ENCODE data around the gene NKD2.
"Not testable (repeated sequence)": the region's sequence is repeated elsewhere in the genome, so short reads cannot be mapped to it uniquely, and the experiment has no call there.

The NKD2 gene

DNA sequence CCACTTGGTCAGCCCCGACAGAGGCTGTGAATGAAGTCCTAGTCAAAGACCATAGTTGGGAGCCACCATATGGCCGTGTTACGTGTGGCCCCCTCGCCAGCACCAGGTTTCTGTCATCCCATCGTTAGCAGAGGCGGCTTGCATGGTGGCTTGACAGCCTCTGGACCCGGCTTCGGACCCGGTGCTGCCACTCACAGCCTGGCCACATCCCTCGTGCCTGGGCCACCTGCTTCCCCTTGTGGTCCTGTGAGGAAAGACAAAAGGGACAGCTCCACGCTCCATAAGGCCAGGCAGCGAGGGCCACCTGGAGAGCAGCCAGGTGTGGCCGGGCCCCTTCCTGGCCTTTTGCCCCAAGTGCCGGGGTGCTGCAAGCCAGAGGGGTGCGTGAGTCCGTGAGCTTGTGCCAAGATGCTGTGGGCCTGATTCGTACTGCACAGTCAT is 6.2 kb downstream of the NKD2 start:
- DNase-seq: no peak

- DNase-seq: no peak
Measured at GRCh38 chr5:1015507-1015906, 6.9 kb downstream of the NKD2 start.

- no peak for DNase-seq
Measured at GRCh38 chr5:1016036-1016435, 7.4 kb downstream of the NKD2 start.

GRCh38 chr5:1016476-1016875 is 7.9 kb downstream of the NKD2 start:
- no peak for DNase-seq

DNA sequence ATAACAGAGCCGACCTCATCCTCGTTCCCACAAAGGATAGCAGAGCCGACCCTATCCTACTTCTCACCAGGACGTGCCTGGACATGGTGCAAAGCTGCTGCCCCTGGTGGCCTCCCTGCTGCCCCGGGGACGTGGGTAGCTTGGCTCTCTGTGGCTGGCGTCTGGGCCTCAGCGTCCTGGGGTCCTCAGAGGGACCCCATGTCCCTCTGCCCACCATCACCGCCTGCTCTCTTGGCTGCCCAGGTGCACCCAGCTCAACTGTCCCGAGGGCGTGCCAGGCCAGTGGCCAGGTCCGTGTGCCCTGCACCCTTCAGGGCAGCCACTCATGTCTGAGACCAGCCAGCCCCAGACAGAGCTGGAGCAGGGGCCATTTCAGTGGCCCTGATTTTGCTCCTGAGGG is 8.5 kb downstream of the NKD2 start:
- DNase-seq: no peak

DNA sequence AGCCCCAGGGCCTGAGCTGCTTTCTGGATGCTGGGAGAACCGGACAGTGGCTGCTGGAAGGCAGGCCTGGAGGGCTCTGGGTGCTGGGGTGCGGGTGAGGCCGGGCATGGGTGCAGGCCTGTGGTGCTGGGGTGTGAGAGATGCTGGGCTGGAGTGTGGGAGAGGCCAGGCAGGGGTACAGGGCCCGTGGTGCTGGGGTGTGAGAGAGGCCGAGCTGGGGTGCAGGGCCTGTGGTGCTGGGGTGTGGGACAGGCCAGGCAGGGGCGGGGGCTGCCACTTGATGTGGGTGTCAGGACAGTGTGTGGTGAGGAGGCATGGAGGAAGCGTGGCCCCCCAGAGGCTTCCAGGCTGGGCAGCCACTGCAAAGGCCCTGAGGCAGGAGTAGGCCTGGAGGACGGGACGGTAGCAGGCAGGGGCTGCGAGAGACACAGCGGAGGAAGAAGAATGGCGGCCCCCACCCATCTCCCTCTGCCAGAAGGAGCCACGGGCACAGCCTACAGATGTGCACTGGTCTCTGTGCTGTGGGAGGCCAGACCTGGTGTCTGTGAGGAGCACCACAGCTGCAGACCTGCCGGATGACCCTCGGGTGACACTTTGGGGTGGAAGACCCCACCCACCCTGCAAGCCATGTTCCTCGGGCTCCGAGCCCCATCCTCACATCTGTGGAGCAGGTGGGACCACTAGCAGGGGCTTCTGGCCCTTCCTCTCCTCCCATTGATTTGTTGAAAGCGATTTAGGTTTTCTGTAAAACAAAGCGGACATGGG is 9.3 kb downstream of the NKD2 start:
- DNase-seq: no peak

GRCh38 chr5:1018596-1018995 is 10.0 kb downstream of the NKD2 start:
- DNase-seq: no peak

DNA sequence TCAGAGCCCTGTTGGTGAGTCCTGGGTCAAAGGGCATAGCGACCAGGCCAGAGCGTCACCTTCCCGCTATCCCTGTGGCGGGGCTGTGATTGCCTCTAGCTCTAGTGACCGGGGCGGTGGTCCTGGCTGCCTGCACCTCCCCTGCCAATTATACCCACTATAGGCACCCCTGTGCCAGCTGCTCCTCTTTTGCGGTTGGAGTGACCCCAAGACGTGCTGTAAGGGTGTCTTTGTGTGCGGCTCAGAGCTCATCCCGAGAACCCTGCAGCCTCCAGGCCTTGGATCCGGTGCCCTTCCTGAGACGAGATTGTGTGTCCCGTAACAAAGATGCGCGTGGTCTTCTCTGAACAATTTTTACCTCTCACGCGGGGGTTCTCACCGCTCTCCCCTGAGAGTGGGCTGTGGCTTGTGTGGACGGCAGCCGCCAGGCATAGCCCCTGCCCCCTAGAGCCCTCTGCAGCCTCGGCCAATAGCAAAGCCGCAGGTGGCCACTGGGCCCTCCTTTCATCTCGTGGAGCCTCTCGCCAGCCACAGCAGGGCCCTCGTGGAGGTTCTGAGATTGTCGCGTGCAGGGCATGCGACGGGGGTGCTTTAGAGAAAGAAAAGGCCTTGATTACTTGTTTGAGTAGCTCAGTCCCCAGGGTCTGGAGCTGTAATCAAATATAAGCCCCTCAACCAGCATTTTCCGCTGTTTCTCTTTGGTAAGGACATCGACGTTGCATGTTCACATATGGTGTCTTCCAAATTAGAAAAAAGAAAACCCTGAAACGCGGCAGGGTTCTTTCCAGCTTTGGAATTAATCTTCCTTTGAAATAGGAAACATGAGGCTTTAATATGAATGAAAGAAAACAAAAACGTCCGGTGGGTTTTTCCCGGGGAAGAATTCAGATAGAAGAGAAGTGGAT is 10.7 kb downstream of the NKD2 start:
- DNase-seq: no peak

DNA sequence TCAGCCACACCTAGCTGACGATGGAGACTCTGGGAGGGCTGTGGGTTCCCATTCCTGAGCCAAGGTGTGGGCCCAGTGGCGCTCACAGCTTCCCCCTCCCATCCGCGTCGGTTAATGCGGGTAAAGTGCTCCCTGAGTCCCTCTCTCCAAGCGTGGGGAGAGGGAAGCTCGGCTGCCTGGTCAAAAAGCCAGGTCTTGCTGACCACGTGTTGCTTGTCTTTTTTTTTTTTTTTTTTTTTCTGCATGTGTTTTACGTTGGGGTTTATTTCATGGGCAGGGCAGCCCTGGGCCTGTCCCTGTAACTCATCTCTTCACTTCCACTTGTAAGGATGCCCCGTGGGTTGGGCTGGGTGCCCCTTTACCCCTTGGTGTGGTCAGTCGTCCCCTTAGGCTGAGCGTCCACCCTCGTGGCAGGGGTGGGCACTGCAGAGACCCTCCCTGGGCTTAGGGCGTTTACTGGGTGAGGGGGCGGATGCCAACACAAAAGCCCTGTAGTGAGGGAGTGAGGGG is 11.9 kb downstream of the NKD2 start:
- DNase-seq: no peak

DNA sequence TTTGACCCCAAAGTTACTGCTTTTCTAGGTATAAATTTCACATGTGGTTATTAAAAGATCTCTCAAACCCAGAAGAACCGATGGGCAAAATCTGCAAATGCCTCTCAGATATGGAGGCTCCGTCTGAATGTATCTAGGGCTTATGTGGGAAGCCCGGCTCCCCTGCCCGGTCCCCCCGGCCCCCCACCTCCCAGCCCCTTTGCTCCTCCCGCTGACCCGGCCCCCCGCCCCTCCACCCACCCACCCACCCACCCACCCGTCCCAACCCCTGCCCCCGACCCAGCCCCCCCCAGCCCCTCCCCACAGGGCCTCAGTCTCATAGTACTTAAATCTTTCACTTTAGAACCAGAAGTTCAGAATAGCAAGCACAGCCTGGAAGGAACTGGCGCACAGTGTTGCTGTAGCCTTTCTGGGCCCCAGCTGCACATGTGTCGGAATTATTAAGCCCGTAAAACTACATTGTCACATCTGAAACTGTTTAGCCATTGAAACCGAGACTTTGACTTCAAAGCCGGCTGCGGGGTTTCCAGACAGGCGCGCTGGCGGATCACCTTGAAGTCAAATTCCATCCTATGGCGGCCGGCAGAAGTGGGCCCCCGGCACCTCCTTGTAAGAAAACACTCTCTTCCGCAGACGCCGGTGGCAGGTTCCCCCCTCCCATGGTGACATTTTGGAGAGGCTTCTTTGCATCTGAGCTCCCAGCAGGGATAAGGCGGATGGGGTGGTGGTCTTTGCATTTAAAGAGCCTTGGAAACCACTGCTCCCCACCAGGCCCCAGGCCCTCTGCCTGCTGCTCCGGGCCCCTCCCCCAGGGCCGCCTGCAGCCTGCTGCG is 12.8 kb downstream of the NKD2 start:
- no peak for DNase-seq

GRCh38 chr5:1021969-1022336 is 13.4 kb downstream of the NKD2 start:
- DNase-seq: not testable (repeated sequence)

DNA sequence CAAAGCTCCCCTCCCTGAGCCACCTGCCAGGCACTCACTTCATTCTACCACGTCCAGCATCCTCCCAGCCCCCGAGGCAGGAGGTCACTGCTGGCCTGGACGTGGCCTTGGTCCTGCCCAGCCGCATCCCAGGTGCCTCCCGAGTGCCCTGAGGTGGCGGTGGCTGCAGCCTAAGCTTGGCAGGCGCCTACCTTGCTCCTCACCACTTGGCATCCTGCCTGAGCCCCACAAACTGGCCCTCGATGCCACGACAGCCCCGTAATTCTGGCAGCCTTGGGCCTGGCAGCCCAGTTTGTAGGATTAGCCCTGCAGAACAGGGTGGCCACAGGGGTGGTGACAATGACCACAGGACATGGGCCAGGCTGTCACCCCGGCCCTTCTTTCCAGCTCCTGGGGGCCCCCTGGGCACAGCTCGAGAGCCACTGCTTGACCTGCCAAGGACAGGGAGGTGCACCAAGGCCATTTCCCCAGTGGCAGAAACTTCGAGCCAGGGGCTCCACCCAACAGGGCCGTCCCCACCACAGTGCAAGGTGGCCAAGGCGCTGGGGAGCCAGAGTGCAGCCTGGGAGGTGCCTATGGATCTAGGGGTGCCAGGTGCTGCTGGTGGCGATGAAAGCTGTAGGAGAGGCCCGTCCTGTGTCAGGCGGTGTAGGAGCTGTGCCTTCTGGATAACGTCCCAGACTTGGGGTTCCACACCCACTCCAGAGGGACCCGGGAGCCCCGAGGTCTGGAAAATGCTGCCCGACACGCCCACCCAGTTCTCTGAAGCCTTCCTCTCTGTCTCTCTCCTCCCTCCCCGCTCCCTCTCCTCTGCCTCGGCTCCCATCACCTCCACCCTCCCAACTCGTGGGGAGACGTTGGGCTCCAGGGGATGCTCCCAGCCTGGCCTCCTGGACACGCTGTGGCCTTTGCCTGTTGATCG is 18.4 kb downstream of the NKD2 start:
- no peak for DNase-seq

DNA sequence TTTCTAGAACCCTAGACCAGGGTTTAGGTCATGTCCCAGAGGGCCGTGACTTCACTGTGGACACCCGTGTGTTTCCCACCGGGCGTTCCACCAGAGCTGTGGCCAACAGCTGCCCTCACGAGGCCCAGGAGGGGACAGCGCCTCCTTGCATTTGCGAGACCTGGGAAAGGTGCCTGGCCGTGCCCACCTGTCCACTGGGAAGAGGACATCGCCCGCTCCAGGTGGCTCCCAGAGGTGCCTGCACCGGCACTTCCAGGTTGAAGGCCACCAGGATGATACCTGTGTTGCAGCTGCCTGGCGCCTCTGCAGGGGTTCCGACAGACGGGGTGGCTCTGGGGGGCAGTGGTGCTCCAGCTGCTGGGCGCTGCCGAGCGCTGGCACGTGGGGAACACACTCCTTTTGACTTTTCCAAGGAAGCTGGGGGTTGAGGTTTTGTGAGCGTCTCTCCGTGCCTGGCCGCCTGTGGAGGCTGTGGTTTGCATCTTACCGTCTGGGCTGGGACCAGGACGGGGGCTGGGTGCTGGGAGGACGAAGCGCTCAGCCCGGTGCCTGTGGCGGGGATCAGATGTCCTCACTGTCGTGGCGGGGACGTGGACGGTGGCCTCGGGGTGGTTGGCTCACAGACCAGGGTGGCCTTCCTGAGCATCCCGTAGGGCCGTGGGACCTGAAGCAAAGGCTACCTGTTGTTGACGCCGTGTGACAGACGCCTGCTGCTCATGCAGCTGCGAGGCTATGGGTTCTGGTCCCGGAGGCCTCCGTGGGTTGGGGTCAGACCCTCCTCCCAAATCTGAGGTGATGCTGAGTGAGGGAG is 19.2 kb downstream of the NKD2 start:
- no peak for DNase-seq

DNA sequence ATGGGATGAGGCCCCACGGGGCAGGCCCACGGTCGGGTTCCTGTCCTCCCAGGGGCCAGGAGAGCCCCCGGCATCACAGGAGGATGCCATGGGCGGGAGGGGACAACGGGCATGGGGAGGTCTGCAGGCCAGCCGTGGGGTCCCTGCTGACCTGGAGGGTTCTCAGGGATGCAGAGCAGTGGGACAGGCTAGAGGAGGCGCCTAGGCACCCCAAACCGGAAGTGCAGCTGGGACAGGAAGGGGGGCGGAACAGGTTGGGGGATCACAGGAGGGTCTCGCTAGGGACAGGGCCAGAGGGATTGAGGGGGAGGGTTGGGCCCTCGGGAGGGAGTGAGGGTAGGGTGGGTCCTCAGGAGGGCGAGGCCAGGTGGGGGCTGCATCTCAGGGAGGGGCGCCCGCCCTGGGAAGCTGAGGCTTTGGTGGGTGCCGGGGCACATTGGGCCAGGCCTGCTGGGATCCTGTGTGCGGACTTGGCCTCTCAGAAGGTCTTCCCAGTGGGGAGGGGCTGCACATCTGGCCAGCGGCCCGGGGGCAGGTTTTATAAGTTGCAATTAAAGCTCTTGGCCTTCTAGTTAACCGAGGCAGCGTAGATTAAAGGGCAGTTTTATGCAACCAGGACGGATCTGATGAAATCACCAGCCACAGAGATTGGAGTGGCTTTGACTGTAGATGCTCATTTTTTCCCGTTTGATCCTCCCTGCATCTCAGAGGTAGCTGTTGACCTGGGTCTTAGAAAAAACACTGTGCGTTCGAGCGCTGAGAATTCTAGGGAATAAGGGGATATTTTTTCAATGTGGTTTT is 20.1 kb downstream of the NKD2 start:
- no peak for DNase-seq

GRCh38 chr5:1029282-1029944 is 20.8 kb downstream of the NKD2 start:
- no peak for DNase-seq

DNA sequence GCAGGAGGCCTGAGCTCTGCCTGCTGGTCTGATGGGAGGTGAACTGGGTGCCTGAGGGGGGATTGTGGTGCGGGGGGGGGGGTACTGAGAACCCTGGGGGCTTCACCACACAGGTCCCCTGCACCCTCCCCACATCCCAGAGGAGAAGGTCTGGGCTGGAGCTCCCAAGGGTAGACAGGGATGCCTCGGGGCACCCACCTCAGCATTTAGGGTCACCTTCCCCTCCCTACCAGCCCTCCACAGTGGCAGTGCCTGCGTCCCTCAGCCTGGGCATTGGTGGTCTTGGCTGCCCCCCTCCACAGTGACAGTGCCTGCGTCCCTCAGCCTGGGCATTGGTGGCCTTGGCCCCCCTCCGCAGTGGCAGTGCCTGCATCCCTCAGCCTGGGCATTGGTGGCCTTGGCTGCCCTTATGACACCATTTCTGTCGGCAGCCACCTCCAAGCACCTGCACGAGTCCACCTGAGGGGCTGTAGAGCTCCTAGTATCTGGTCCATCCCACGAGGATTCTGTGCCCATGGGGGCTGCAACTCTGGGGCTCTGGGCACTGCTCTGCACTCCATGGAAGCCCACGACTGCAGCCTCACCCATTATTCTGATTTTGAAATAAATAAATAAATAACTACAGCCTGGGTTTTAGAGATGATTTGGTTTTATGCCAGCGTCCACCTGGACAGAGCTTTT is 21.5 kb downstream of the NKD2 start:
- DNase-seq: no peak

DNA sequence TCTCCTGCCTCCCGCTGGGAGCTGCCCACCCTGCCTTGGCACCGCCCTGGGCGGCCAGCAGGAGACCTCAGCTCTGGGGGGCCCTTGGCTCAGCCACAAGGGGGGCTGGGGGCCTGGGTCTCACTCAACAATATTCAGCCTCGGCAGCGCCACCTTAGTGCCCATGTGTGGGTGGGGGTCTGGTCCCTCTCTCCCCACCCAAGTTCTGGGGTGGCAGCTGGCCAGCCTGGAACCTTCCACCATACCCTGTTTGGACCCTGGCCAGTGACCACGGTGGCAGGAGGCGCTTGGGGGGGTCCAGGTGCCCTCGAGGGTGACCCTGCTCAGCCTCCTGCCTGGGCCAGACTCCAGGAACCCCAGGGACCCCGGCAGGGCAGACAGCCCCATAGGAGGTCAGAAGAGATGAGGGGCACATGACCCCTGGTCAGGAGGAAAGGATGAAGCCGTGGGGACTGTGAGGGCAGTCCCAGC is 22.2 kb downstream of the NKD2 start:
- DNase-seq: no peak

- DNase-seq: no peak
Measured at GRCh38 chr5:1031306-1031959, 22.8 kb downstream of the NKD2 start.
